GM12872 (cell line): ENCODE data around the gene USP48.

ENCODE experiments used
- TF ChIP-seq, protein P1 (sequence below): IDR thresholded peaks from 3 replicates; pipeline ENCODE4 v1.5.1; 2011; ENCODE audit warnings: low read depth, mild to moderate bottlenecking, low read length, moderate library complexity; ENCODE audit not compliant: insufficient read depth

Gene USP48

DNA sequence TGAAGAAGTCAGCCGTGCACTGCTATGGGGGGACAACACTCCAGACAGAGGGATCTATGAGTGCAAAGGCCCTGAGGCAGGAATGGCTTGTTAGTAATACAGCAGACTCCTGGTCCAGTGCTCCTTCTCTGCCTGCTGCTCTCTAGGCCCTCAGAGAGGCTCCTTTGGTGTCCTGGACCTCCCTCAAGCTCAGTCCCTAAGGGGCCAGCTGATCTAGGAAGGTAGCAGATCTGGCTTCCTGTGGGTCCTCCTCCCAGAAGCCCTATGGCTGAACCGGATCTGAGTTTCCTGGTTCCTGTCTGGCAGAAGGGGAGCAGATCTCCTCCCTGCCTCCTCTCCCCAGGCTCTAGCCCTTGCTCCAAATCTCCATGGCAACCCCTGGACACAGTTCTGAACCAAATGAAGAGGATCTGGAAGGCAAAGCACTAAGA lies 28.9 kb upstream of the USP48 start, which contains the start of gene LDLRAD2:
TSS of gene LDLRAD2 (plus strand) at position 391 of the 431 bp plus-strand sequence. CDS start 187 bp downstream, outside the sequence.
- TF ChIP-seq, protein P1, sequence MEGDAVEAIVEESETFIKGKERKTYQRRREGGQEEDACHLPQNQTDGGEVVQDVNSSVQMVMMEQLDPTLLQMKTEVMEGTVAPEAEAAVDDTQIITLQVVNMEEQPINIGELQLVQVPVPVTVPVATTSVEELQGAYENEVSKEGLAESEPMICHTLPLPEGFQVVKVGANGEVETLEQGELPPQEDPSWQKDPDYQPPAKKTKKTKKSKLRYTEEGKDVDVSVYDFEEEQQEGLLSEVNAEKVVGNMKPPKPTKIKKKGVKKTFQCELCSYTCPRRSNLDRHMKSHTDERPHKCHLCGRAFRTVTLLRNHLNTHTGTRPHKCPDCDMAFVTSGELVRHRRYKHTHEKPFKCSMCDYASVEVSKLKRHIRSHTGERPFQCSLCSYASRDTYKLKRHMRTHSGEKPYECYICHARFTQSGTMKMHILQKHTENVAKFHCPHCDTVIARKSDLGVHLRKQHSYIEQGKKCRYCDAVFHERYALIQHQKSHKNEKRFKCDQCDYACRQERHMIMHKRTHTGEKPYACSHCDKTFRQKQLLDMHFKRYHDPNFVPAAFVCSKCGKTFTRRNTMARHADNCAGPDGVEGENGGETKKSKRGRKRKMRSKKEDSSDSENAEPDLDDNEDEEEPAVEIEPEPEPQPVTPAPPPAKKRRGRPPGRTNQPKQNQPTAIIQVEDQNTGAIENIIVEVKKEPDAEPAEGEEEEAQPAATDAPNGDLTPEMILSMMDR, result no peak

DNA sequence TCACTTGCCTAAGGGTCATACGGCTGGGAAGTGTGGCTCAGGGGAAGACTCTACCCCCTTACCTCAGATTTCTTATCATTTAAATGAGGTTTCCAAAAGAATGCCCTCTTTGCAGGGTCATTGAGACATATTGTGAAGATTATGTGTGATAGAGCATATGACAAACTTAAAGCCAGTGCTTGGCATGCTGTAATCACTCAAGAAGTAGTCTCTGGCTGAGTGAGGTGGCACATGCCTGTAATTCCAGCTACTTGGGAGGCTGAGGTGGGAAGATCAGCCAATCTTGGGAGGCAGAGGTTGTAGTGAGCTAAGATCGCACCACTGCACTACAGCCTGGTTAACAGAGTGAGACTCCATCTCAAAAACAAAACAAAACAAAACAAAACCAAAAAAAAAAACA lies 21.6 kb upstream of the USP48 start:
- TF ChIP-seq, protein P1, result no peak

GRCh38 chr1:21801100-21801499 lies 18.2 kb upstream of the USP48 start:
- TF ChIP-seq, protein P1, result no peak

DNA sequence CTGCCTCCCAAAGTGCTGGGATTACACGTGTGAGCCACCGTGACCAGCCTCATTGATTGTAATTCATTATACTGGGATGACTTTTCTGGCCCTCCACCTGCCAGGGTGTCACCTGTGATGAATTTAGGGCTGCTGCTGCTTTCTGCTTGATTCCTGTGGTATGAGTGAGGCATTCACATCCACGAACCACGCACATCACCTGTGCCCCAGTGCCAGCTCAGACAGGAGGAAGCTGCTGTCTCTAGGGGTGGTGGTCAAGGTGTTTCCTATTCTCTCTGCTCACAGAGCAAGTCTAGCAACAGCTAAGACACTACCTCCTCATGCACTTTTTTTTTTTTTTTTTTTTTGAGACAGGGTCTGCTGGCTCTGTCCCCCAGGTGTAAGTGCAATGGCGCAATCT lies 16.8 kb upstream of the USP48 start:
- TF ChIP-seq, protein P1, result no peak

DNA sequence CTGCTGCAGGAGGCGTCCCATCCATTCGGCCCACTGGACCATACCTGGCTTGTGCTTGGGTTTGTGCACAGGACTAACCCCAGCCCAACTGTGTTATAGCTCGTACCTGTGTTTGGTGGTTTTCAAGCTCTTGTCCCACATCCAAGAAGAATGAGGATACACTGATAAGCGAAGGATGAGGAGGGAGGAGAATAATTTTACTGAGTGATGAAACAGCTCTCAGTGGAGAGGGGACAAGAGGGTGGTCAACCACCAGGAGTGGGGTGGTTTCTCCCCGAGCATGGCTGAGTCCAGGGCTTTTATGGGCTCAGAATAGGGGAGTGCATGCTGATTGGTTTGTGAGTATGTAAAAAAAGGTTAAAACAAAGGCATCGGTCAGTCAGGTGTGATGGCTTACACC lies 12.1 kb upstream of the USP48 start:
- TF ChIP-seq, protein P1, result no peak

- TF ChIP-seq, protein P1, result no peak
Observed at GRCh38 chr1:21794656-21795055, 11.7 kb upstream of the USP48 start.

DNA sequence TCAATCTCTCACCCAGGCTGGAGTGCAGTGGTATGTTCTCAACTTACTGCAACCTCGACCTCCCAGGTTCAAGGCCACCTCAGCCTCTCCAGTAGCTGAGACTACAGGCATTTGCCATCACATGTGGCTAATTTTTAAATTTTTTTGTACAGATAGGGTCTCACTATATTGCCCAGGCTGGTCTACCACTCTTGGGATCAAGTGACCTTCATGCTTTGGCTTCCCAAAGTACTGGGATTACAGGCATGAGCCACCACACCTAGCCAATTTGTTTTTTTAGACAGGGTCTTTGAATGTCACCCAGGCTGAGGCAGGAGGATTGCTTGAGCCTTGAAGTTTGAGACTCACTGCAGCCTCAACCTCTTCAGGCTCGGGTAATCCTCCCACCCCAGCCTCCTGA lies 10.2 kb upstream of the USP48 start:
- TF ChIP-seq, protein P1, result no peak

- TF ChIP-seq, protein P1, result no peak
Observed at GRCh38 chr1:21786640-21787039, 3.7 kb upstream of the USP48 start.
